GM21423 (cell line): ENCODE results near the gene POTED.
"Not testable (repeated sequence)": the region's sequence is repeated elsewhere in the genome, so short reads cannot be mapped to it uniquely, and the experiment has no call there.

ENCODE experiments used
- ATAC-seq: cut with Tn5 transposase; IDR thresholded peaks from one replicate; pipeline ENCODE4 v1.9.1; 2021; ENCODE audit warnings: mild to moderate bottlenecking, moderate library complexity; ENCODE audit not compliant: unreplicated experiment

The POTED gene

DNA sequence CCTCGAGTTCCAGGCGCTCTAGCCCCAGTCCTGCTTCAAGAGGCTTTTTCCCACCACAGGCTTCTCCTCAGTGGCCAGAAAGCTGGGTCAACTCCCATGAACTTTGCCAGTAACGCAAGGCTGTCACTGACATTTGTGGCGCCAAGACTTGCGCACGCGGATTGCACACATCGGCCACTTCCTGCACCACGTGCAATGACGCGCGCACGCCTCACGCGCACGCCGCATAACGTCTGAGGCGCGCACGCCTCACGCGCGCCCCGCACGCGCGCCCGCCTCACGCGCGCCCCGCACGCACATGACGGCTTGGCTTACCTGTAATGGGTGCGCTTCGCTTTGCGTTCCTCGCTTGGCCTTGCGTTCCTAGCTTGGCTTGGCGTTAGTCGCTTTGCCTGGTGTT lies at the start of gene POTED:
TSS of gene POTED (plus strand) at position 301 of the 400 bp plus-strand sequence. CDS start 452 bp downstream, outside the sequence.
- ATAC-seq: not testable (repeated sequence)

- ATAC-seq: not testable (repeated sequence)
Measured at GRCh38 chr21:13650101-13650500, 40.5 kb downstream of the POTED start.

DNA sequence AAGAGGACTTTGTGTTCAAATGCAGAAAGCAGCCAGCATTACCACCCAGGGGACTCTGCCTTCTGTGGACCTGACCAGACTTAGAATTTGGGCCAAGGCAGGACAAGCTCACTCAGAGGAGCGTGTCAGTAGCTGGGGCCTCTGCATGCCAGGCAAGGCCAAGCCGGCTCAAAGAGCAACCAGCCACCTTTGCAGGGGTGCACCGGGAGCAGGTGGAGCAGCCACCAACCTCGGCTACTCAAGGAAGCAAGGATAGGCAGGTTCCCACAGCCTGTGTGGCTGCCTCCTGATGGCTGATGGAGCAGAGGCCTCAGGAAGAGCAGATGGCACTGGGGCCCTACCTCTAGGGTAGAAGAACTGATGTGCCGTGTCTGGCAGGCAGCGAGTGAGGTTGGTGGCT lies 42.2 kb downstream of the POTED start:
- ATAC-seq: not testable (repeated sequence)
